NCI-H128 (cell line): ENCODE data around the gene DNAH6.

Experiments
- DNase-seq: peaks from one replicate; lab custom pipeline; 2025; ENCODE audit not compliant: unreplicated experiment; lab: John Stamatoyannopoulos, UW

Gene DNAH6

GRCh38 chr2:84833481-84834150, 317.3 kb downstream of the DNAH6 start:
- DNase-seq: no peak

GRCh38 chr2:84836215-84836614, 319.9 kb downstream of the DNAH6 start:
- DNase-seq: no peak

DNA sequence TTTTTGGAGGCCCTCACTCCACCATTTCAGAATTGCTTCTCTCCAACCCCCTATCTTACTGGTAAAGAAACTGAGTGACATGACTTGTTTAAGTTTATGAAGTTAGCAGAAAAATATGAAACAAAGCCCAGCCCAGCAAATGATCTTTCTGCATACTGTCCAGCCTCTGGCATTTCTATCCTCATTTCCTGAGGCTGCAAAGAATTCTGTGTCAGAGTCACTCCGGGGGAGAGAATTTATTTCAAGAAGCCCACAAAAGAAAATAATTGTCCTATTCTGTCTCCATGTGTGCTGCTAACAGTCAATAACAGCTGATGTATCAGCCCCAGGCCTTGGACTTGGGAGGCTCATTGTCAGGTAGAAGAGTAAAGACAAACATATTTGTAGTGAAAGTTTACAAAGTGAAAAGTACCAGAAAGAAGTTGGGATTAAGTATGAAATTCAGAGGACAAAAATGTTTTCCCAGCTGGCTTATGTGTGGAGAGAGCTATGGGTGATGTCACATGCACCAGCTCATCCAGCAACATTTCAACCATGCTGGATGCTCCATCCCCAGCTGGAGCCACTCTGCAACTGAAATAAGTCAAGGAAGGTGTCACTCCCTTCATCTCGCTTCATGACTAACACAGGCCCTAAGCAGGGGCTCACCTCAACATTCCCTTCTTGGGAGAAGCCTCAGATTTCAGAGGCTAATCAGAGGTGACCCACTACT, 322.3 kb downstream of the DNAH6 start:
- no peak for DNase-seq

DNA sequence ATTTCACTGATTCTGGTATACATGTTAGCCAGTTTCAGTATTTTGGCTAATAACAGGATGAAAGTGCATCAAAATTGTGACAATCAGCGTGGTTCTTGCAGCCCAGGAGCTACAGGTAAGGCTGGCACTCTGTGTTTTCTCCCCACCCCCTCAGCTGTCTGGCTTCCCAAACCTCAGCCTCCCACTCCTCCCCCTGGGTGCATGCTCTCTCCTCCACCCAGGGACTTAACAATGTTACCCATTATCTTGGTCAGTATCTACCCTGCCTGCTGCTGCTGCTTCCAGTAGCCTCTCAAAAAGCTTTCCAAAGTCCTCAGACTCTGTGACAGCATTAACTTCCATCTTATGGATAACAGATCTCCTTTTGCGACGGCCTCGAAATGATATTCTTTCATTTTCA, 323.6 kb downstream of the DNAH6 start:
- no peak for DNase-seq

DNA sequence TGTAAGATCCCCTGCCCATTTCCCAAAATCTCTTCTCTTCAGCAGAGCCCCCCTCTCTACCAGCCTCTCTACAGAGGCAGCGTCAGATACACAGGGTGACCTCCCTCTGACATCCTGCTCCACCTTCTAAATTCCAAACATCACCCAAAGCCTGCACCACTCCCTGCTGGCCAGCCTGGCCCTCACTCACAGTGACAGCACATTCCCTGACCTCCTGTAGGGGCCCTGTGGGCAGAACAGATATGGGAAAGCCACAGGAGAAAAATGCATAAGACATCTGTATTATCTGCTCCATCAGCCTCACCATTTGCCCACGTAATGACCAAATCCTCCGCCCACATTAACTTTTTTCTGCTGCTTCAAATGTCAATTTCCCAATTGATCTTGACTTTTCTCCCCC, 324.0 kb downstream of the DNAH6 start:
- no peak for DNase-seq

GRCh38 chr2:84841577-84841976, 325.3 kb downstream of the DNAH6 start:
- DNase-seq: no peak

GRCh38 chr2:84844141-84844540, 327.8 kb downstream of the DNAH6 start:
- DNase-seq: no peak

- no peak for DNase-seq
Measured at GRCh38 chr2:84846041-84846663, 329.9 kb downstream of the DNAH6 start.

- DNase-seq: no peak
Measured at GRCh38 chr2:84846741-84847142, 330.4 kb downstream of the DNAH6 start.

DNA sequence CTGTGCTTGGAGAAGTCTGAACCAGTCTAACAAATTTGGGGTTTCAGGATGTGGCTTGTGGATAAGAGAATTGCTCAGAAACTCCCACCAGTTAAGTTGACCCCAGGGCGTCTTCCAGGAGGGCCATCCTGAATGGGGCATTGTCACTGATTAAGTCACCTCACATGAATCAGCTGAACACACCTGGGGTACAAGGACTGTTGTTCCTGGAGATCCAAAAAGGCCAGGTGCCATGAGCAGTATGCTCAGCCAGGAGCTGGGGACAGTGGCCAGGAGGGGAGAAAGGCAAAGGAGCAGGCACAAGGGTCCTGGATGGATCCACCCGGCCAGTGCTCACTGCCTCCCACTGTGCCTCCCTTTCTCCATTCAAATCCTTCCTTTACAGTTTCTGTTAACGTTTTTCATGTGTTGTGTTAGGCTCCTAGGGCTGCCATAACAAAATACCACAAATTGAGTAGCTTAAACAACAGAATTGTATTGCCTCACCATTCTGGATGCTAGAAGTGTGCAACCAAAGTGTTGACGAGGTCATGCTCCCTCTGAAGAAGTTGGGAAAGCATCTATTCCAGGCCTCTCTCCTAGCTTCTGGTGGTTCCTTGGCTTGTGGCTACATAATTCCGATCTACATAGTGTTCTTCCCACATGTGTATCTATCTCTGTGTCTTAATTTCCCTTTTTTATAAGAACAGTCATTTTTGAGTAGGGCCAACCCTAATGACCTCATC, 331.2 kb downstream of the DNAH6 start:
- no peak for DNase-seq

DNA sequence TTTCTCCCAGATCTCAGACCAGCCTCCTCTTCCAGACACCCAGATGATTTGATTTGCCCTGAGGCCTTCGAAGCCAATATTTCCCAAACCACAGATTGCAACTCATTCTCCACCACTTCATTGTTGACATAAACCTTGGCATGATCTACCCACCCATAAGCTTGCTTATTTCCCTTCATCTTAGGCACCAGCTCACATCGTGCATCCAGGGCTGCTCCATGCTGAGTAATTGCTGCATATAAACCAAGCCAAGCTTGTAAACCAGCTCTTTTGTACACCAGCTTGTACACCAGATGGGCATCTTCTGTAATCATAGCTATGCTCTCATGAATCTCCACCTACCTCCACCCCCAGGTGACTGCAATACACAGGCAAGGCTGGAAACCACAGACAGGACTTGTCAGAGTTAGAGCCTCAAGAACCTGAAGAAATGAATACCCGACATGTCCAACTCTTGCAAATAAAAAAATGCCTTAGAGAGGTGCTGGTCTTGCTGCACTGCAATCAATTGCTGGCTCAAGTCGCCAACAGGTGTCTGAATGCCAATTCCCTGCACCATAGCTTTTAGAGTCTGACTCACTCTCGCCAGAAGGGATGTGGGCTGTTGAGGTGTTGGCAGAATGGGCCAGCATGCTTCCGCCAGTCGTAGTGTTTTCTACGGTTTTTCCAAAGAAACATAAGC, 333.1 kb downstream of the DNAH6 start:
- no peak for DNase-seq

DNA sequence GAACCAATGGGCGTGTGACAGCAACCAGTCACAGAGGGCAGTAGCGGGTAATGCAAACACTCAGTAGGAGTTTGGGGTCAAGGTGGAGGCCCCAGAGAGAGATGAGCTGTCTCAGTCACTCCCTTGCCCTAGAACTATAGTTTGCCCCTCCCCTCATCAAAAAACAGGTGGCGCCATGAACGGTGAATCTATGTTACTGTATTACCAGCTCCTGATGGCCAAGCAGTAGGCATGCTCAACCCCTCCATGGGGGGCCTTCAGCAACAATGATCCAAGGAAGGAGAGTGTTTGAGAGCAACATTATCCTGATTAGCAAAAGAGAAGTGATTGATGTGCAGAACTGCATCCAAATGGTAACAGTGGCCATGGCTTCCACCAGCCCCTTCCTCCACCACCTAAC, 334.2 kb downstream of the DNAH6 start:
- no peak for DNase-seq

- DNase-seq: no peak
Measured at GRCh38 chr2:84851876-84852275, 335.6 kb downstream of the DNAH6 start.

- DNase-seq: no peak
Measured at GRCh38 chr2:84854850-84855249, 338.6 kb downstream of the DNAH6 start.

- DNase-seq: no peak
Measured at GRCh38 chr2:84855731-84856130, 339.4 kb downstream of the DNAH6 start.

GRCh38 chr2:84856787-84857186, 340.5 kb downstream of the DNAH6 start:
- DNase-seq: no peak

- no peak for DNase-seq
Measured at GRCh38 chr2:84857566-84857965, 341.3 kb downstream of the DNAH6 start.

DNA sequence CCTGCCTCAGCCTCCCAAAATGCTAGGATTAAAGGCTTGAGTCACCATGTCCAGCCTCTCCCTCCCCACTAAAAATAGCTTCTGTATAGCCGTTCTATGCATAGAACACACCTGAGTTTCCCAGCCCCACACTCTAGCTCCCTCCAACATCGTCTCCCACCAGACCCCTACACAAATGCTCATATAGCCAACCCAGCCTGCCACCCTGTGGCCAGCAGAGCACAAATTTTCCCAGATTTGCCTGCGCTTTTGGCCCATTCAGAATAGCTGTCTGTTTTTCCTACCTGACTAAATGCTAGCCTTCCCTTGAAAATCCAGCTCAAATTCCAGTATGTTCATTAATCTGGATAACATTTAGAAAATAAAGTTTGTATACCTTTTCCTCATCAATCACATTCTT, 341.8 kb downstream of the DNAH6 start:
- DNase-seq: no peak

DNA sequence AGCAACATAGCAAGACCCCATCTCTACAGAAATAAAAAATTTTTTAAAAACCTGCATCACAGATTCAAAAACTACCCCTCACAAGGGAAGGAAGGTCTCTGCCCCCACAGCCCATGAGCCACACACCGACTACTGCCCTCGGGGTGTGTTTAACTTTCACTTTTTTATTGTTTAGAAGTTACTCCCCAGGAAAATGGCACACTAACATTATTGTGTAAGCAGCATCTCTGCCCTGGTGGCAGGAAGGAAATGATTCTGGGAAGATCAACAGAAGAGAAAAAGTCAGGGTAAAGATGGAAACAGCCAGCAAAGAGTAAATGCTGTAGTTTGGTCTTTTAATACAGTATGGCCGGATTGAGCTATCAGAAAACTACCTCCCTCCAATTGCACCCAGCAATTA, 342.6 kb downstream of the DNAH6 start:
- no peak for DNase-seq

GRCh38 chr2:84861539-84861938, 345.2 kb downstream of the DNAH6 start:
- no peak for DNase-seq

- no peak for DNase-seq
Measured at GRCh38 chr2:84862006-84862405, 345.7 kb downstream of the DNAH6 start.
